Skeletal muscle tissue (tissue), 4 donors: ENCODE results near the gene HUS1B. TPM values are rescaled to one million over a fixed set of nuclear protein-coding genes. Genes with fewer than 3 reads are reported as not detected.
"Not testable (repeated sequence)": the region's sequence is repeated elsewhere in the genome, so short reads cannot be mapped to it uniquely, and the experiment has no call there.

Experiments
- H3K27ac ChIP-seq: one replicate; pipeline ENCODE4 v1.7.0; 2013; ENCODE audit warnings: mild to moderate bottlenecking, low read depth, low read length, inconsistent platforms
- H3K27me3 ChIP-seq, 3 donors: one replicate each; pipeline ENCODE4 v1.7.0; 2013; ENCODE audit warnings: low read length in 3 of 3; ENCODE audit not compliant: control insufficient read depth in 3 of 3, insufficient read depth in 3 of 3
- H3K36me3 ChIP-seq, 3 donors: one replicate each; pipeline ENCODE4 v1.7.0; 2013; ENCODE audit warnings: low read length in 3 of 3; ENCODE audit not compliant: control insufficient read depth in 3 of 3, insufficient read depth in 3 of 3
- H3K4me1 ChIP-seq, 3 donors: one replicate each; pipeline ENCODE4 v1.7.0; 2013; ENCODE audit warnings: low read length in 3 of 3, mild to moderate bottlenecking in 3 of 3; ENCODE audit not compliant: control insufficient read depth in 3 of 3, insufficient read depth in 3 of 3
- H3K4me3 ChIP-seq, 3 donors: one replicate each; pipeline ENCODE4 v1.7.0; 2013; ENCODE audit warnings: low read length in 3 of 3
- H3K9ac ChIP-seq, 3 donors: one replicate each; pipeline ENCODE4 v1.7.0; 2013; ENCODE audit warnings: low read length in 3 of 3, mild to moderate bottlenecking in 3 of 3, moderate library complexity in 2 of 3, low read depth in 1 of 3
- H3K9me3 ChIP-seq, 3 donors: one replicate each; pipeline ENCODE4 v1.7.0; 2013; ENCODE audit warnings: low read length in 3 of 3; ENCODE audit not compliant: control insufficient read depth in 3 of 3
- total RNA-seq: library from RNA; depleted of rRNA; stranded (reverse); fragments of >200 nt; gene quantifications from one replicate; pipeline ENCODE4 v1.2.3, GENCODE V29; 2014
- donor health status: Osteomylitis.

Gene HUS1B
- total RNA-seq, 1 donor from 2014 or later: 1.0 TPM

DNA sequence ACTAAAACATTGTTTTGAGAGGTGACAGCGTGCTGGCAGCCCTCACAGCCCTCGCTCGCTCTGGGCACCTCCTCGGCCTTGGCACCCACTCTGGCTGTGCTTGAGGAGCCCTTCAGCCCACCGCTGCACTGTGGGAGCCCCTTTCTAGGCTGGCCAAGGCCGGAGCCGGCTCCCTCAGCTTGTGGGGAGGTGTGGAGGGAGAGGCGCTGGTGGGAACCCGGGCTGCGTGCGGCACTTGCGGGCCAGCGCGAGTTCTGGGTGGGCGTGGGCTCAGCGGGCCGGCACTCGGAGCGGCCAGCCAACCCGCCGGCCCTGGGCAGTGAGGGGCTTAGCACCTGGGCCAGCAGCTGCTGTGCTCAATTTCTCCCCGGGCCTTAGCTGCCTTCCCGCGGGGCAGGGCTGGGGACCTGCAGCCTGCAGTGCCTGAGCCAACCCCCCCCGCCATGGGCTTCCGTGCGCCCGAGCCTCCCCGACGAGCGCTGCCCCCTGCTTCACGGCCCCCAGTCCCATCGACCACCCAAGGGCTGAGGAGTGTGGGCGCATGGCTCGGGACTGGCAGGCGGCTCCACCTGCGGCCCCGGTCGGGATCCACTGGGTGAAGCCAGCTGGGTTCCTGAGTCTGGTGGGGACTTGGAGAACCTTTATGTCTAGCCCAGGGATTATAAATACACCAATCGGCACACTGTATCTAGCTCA lies 37.7 kb upstream of the HUS1B start:
- H3K4me1 ChIP-seq: peaks cover 7 to 14% (median 11%) of the 10 kb centered on the region in 3 donors
- not testable (repeated sequence) for H3K36me3 ChIP-seq, H3K27me3 ChIP-seq, H3K9ac ChIP-seq, H3K9me3 ChIP-seq, H3K4me3 ChIP-seq, H3K27ac ChIP-seq

DNA sequence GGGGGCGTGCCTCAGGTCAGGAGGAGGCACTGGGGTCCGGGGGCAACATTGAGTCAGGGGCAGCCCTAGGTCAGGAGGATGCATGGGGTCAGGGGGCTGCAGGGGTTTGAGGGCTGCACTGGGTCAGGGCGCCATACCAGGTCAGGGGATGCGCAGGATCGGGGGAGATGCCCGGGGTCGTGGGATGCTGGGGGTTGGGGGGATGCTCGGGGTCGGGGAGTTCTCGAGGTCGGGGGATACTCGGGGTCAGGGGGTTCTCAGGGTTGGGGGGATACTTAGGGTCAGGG lies 36.8 kb upstream of the HUS1B start:
- no peak overlapping the region for H3K27ac ChIP-seq
- H3K27me3 ChIP-seq: no peaks in the 10 kb centered on the region
- H3K9me3 ChIP-seq: no peaks in the 10 kb centered on the region
- peaks cover 7 to 14% (median 11%) of the 10 kb centered on the region in 3 donors for H3K4me1 ChIP-seq
- H3K9ac ChIP-seq: peak overlapping the region in 2 of 3 donors; percentile 80 to 89
- peak overlapping the region; percentile 93 to 98 (median 94) for H3K4me3 ChIP-seq
- peaks cover 0 to under 1% (median 0%) of the 10 kb centered on the region in 3 donors for H3K36me3 ChIP-seq

DNA sequence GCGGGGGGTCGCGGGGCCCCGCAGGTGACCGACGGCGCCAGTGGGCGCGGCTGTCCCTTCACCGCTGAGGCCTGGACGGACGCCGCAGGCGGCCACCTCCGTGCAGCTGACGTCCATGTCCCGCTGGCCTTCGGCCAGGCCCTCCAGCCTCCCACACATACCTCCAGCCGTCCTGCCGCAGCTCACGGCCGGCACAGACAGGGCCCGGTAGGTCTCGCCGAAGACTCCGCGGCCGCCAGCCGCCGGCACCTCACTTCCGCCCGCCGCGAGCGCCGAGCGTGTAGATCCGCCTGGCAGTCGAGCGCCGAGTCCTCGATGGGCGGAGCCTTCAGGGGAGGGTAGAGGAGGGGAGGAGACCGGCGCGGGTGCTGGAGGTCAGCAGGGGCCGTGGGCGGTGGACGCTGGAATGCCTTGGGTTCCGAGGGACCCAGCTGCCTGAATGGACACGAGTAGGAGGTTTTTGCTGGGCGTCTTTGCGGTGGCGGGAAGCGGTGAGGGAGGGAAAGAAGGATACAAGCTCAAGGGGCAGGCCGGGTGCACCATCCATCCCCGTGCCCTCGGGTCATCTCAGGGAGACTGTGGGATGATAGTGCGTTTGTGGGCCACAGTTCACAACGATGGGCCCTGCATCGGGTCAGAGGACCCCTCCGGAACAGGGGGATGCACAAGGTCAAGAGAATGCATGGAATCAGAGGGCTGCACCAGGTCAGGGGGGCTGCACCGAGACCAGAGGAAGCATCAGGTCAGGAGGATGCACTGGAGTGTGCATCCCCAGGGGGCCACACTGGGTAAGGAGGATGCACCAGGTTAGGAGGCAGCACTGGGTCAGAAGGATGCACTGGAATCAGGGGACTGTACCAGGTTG lies 36.2 kb upstream of the HUS1B start, which contains the start of gene EXOC2:
EXOC2 (minus strand) TSS at position 282 of the 865 bp plus-strand sequence. CDS start 55,321 bp downstream, outside the sequence.
- no peaks in the 10 kb centered on the region for H3K27me3 ChIP-seq
- peak within 1 kb of the TSS; percentile 93 to 98 (median 94) for H3K4me3 ChIP-seq
- H3K9me3 ChIP-seq: no peaks in the 10 kb centered on the region
- H3K9ac ChIP-seq: peak within 1 kb of the TSS; percentile 80 to 89 (median 84)
- H3K4me1 ChIP-seq: peaks cover 7 to 14% (median 11%) of the 10 kb centered on the region in 3 donors
- peaks cover 0 to 4% (median 4%) of the 10 kb centered on the region in 3 donors for H3K36me3 ChIP-seq
- H3K27ac ChIP-seq: peak within 1 kb of the TSS; percentile 15

DNA sequence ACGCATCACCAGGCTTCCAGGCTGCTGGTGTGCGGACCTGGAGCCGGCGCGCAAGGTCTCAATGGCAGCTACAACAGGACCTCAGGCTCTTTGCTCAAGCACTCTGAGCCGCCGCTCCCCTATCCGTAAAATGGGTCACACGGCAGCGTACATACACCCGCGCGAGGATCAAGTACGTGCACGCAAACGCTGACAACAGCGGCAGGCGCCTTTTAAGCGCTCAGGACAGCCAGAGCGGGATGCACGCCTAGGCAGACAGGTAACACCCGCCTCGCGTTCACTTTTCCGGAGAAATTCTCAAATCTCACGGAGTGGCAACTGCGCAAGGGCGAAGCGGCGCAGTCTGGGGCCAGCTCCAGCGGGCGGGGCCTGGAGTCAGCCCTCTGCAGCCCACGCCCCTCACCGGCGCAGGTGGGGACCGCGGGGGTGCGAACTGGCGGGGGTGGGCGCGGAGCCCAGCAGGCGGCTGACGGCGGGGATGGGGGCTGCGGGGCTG lies 35.5 kb upstream of the HUS1B start:
- H3K27me3 ChIP-seq: no peaks in the 10 kb centered on the region

DNA sequence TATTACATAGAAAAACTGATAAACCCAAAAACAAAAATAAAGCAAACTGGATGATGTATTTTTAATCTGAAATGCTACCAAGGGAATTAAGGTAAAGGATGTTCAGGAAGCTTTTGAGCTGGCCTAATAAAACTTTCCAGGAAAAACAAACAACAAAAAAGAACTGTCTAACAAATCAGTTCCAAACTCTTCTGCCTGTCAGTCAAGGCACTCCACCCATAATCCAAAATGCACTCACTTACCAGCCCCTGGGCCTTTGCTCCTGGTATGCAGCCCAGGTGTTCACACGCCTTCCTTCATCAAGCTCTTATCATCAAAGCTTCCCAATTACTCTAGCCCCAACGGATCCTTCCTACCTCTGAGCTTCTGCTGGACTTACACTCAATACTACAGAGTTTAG lies 32.3 kb upstream of the HUS1B start:
- H3K27me3 ChIP-seq: no peaks in the 10 kb centered on the region
- H3K9ac ChIP-seq: no peak overlapping the region
- H3K36me3 ChIP-seq: peaks cover 0 to 4% (median 4%) of the 10 kb centered on the region in 3 donors
- H3K9me3 ChIP-seq: no peaks in the 10 kb centered on the region
- peaks cover 11 to 15% (median 14%) of the 10 kb centered on the region in 3 donors for H3K4me1 ChIP-seq
- no peak overlapping the region for H3K27ac ChIP-seq
- no peak overlapping the region for H3K4me3 ChIP-seq

More for the DNA sequence above, 35.5 kb upstream of the HUS1B start:
- Histone ChIP-seq H3K9me3 (no peaks in the 10 kb centered on the region), H3K36me3 (peaks cover 0 to 4% (median 4%) of the 10 kb centered on the region in 3 donors), H3K9ac (peak overlapping the region; percentile 80 to 89 (median 84)), H3K4me3 (peak overlapping the region; percentile 93 to 98 (median 94)), H3K27ac (peak overlapping the region; percentile 15), H3K4me1 (peaks cover 7 to 14% (median 11%) of the 10 kb centered on the region in 3 donors)

DNA sequence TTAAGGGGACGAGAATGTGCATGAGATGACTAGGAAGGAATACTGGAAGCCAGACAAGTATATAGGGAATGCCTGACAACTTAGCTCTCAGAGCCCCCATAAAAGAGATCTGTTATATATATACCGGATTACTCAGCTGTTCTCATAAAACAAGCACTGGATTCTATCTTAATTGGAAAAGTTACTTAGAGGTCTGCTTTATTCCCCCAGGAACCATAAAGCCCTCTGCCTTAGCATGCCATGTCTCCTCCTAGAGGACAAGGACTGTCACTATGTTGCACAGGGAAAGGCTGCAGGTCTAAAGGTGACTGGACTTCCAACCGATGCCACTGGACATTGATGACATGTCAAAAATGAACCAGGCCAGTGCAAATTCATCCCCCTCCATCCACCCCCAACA lies 29.6 kb upstream of the HUS1B start:
- peaks cover 7 to 17% (median 13%) of the 10 kb centered on the region in 3 donors for H3K4me1 ChIP-seq
- no peak overlapping the region for H3K4me3 ChIP-seq
- no peak overlapping the region for H3K9ac ChIP-seq
- peaks cover 0 to 2% (median 0%) of the 10 kb centered on the region in 3 donors for H3K9me3 ChIP-seq
- peaks cover 0 to 4% (median 4%) of the 10 kb centered on the region in 3 donors for H3K36me3 ChIP-seq
- no peak overlapping the region for H3K27ac ChIP-seq
- no peaks in the 10 kb centered on the region for H3K27me3 ChIP-seq

DNA sequence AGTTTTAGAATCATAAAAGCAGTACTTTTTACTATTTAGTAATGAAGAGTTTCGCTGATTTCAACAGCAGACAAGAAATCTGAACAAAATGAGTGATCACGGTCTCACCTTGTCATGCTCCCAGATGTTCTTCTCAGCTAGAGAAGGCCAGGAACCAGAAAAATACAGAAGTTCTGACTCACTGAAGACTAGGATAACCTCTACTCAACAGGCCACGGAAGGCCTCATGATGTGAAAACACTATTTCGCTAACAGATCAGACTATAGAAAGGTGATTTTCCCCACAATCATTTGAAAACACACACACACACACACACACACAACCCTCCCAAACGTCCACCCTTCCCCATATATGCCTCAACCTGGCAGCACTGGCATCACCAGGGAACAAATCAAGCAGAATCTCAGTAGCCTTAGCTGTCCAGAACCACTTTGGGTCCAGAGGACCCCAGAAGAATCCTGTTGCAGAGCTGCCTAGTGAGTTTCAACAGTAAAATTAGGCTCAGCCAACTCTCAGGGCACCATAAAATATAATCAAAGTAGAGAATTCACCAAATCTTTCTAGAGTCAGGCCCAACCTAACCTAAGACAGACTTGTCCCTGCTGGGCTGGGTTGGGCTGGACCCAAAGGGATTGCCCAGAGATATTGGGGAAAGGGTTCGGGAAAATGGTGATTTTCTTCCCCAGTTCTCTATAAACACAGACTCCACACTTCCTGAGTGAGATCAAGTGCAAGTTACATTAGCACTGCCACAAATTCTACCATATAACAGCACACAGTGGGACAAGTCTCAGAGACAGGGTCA lies 28.1 kb upstream of the HUS1B start:
- no peak overlapping the region for H3K27ac ChIP-seq
- no peak overlapping the region for H3K4me3 ChIP-seq
- peaks cover 7 to 22% (median 9%) of the 10 kb centered on the region in 3 donors for H3K4me1 ChIP-seq
- H3K9me3 ChIP-seq: peaks cover 0 to 2% (median 0%) of the 10 kb centered on the region in 3 donors
- peaks cover 0 to 4% (median 4%) of the 10 kb centered on the region in 3 donors for H3K36me3 ChIP-seq
- no peak overlapping the region for H3K9ac ChIP-seq
- H3K27me3 ChIP-seq: no peaks in the 10 kb centered on the region

DNA sequence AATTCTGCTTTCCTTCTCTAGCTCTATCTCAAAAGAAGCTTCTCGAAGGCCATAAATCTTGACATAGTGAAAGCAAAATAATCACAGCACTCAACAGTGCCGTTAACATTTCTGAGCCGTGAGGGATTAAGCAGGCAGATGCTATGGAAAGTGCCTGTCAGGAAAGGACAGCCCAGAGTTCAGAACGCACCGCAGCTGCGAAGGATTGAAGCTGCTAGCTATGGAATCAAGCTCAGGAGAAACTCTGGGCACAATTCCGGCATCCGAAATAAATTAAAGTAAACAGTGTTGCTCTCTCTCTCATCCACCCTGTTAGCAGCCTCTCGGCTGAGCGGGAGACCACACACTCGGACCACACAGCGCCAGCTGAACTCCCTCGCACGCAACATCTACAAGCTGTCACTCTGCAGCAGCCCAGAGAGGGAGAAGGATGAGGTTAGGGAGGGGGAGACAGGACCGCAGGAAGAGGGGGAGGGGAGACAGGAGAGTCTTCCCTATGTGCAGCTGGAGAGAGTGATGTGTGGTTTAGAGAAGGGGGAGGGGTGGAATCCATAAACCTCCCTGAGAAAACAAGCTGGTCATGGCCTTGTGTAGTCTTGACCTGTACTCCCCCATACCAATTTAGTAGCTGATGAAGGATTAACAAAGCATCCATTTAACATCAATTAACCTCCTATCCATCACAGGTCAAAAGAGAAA lies 27.0 kb upstream of the HUS1B start:
- peaks cover 0 to 2% (median 0%) of the 10 kb centered on the region in 3 donors for H3K9me3 ChIP-seq
- no peaks in the 10 kb centered on the region for H3K27me3 ChIP-seq
- H3K36me3 ChIP-seq: peaks cover 0 to 4% (median 4%) of the 10 kb centered on the region in 3 donors
- peak overlapping the region; percentile 58 to 74 (median 59) for H3K9ac ChIP-seq
- H3K4me1 ChIP-seq: peaks cover 7 to 22% (median 13%) of the 10 kb centered on the region in 3 donors
- peak overlapping the region; percentile 60 for H3K27ac ChIP-seq
- peak overlapping the region; percentile 55 to 60 (median 59) for H3K4me3 ChIP-seq
